A549 (cell line): ENCODE measurements around the gene ATP10D. TPM values are rescaled to one million over a fixed set of nuclear protein-coding genes. Genes with fewer than 3 reads are reported as not detected.

Experiments used
- ATAC-seq, 2 experiments: fragments of 200-7000 bp in 1 of 2; fragments of >200 bp in 1 of 2; cut with Nextera tagmentation in 1 of 2; cut with Tn5 transposase in 1 of 2; 3 replicates each; pipeline versions ENCODE4 v1.8.0 to v1.9.1; 2018 to 2020; ENCODE audit warnings: mild to moderate bottlenecking in 1 of 2, moderate library complexity in 1 of 2
- CTCF ChIA-PET: fragments of 300-600 bp; sonication (Branson Sonifier 250); formaldehyde crosslinking; extraction: SDS; loops from one replicate; lab custom pipeline; 2021; ENCODE audit warnings: antibody characterized with exemption, inconsistent platforms; lab: Yijun Ruan, JAX
- POLR2A ChIA-PET: fragments of 350-600 bp; formaldehyde crosslinking; extraction: SDS; loops from one replicate; lab custom pipeline; 2021; ENCODE audit warnings: antibody characterized with exemption, inconsistent platforms; lab: Yijun Ruan, JAX
- DNase-seq, 2 experiments: peaks; one replicate each; pipeline versions ENCODE4 v3.0.0 to v3.0.0-alpha.2; 2011 to 2016; ENCODE audit warnings: low read depth in 1 of 2, low spot score in 1 of 2
- FAIRE-seq: peaks from 2 replicates; lab custom pipeline; 2011; peaks lifted over from hg19 to GRCh38; lab: Jason Lieb, UNC
- H3K27ac ChIP-seq, 2 experiments: fragments of >200 bp; sonication (Bioruptor Twin); formaldehyde crosslinking; 3 replicates each; pipeline ENCODE4 v1.5.1; 2016 to 2017
- H3K4me1 ChIP-seq: fragments of >200 bp; sonication (Bioruptor Twin); formaldehyde crosslinking; 3 replicates; pipeline ENCODE4 v1.6.1; 2016
- H3K4me2 ChIP-seq: fragments of >200 bp; sonication (Bioruptor Twin); formaldehyde crosslinking; 3 replicates; pipeline ENCODE4 v1.6.1; 2016
- H3K4me3 ChIP-seq: fragments of >200 bp; sonication (Bioruptor Twin); formaldehyde crosslinking; 3 replicates; pipeline ENCODE4 v1.5.1; 2016
- H3K9me3 ChIP-seq: fragments of >200 bp; sonication (Bioruptor Twin); formaldehyde crosslinking; 3 replicates; pipeline ENCODE4 v1.6.1; 2016
- ATOH8 ChIP-seq: fragments of 250-450 bp; sonication (Bioruptor Pico); IDR thresholded peaks from 2 replicates; pipeline ENCODE4 v1.5.0; 2020; ENCODE audit warnings: low read depth, mild to moderate bottlenecking, moderate library complexity
- CBX2 ChIP-seq: fragments of 200-600 bp; sonication (generic); IDR thresholded peaks from 2 replicates; pipeline ENCODE4 v1.6.1; 2016; ENCODE audit warnings: low read depth, mild to moderate bottlenecking, borderline replicate concordance
- CBX8 ChIP-seq: fragments of 200-600 bp; sonication (generic); IDR thresholded peaks from 2 replicates; pipeline ENCODE4 v1.6.1; 2016
- CHD4 ChIP-seq: fragments of 200-600 bp; sonication (generic); IDR thresholded peaks from 2 replicates; pipeline ENCODE4 v1.6.1; 2016; ENCODE audit warnings: antibody characterized with exemption, mild to moderate bottlenecking, borderline replicate concordance
- EHMT2 ChIP-seq: fragments of 200-600 bp; sonication (generic); IDR thresholded peaks from 2 replicates; pipeline ENCODE4 v1.6.1; 2016; ENCODE audit warnings: antibody characterized with exemption, low read depth, mild to moderate bottlenecking, moderate library complexity
- ESRRA ChIP-seq: fragments of 150-350 bp; IDR thresholded peaks from 2 replicates; pipeline ENCODE4 v1.6.1; 2014; ENCODE audit warnings: mild to moderate bottlenecking, low read length, borderline replicate concordance
- FOSB ChIP-seq: fragments of 250-450 bp; sonication (Bioruptor Pico); IDR thresholded peaks from 2 replicates; pipeline ENCODE4 v1.5.0; 2020; ENCODE audit warnings: mild to moderate bottlenecking, moderate library complexity
- FOSL2 ChIP-seq, 2 experiments: fragments of 450-650 bp in 1 of 2; fragments of >200 bp in 1 of 2; sonication (Bioruptor Twin) in 1 of 2; formaldehyde crosslinking; IDR thresholded peaks; 2 replicates each; pipeline versions ENCODE4 v1.5.0 to v1.6.1; 2016 to 2020; ENCODE audit warnings: mild to moderate bottlenecking in 1 of 2, moderate library complexity in 1 of 2
- HEYL ChIP-seq: fragments of 250-450 bp; sonication (Bioruptor Pico); IDR thresholded peaks from 2 replicates; pipeline ENCODE4 v1.8.0; 2021; ENCODE audit warnings: mild to moderate bottlenecking, moderate library complexity
- HOXA7 ChIP-seq: fragments of 250-450 bp; sonication (Bioruptor Pico); IDR thresholded peaks from 2 replicates; pipeline ENCODE4 v1.5.0; 2020; ENCODE audit warnings: mild to moderate bottlenecking, moderate library complexity
- HOXB5 ChIP-seq: fragments of 250-450 bp; sonication (Bioruptor Pico); IDR thresholded peaks from 2 replicates; pipeline ENCODE4 v1.5.0; 2020; ENCODE audit warnings: mild to moderate bottlenecking, moderate library complexity
- JUNB ChIP-seq: fragments of >200 bp; sonication (Bioruptor Twin); formaldehyde crosslinking; IDR thresholded peaks from 2 replicates; pipeline ENCODE4 v1.6.1; 2016
- KDM1A ChIP-seq: fragments of 200-600 bp; sonication (generic); IDR thresholded peaks from 2 replicates; pipeline ENCODE4 v1.6.1; 2016; ENCODE audit warnings: low read depth, mild to moderate bottlenecking
- NFE2L2 ChIP-seq: fragments of 150-350 bp; conservative IDR thresholded peaks from 2 replicates; pipeline ENCODE4 v1.6.1; 2014; ENCODE audit warnings: low read length
- NPAS2 ChIP-seq: fragments of 250-450 bp; sonication (Bioruptor Pico); IDR thresholded peaks from 2 replicates; pipeline ENCODE4 v1.8.0; 2022; ENCODE audit warnings: mild to moderate bottlenecking, moderate library complexity, borderline replicate concordance
- NR3C1 ChIP-seq: fragments of >200 bp; sonication (Bioruptor Twin); formaldehyde crosslinking; IDR thresholded peaks from 3 replicates; pipeline ENCODE4 v1.6.1; 2017
- PBX3 ChIP-seq: IDR thresholded peaks from 2 replicates; pipeline ENCODE4 v1.6.1; 2012
- RARB ChIP-seq: fragments of 250-450 bp; sonication (Bioruptor Pico); IDR thresholded peaks from 2 replicates; pipeline ENCODE4 v1.8.0; 2021; ENCODE audit warnings: mild to moderate bottlenecking, moderate library complexity
- RFX5 ChIP-seq: fragments of 450-650 bp; IDR thresholded peaks from 2 replicates; pipeline ENCODE4 v1.7.1; 2014; ENCODE audit warnings: antibody characterized with exemption, mild to moderate bottlenecking, moderate library complexity
- RNF2 ChIP-seq: fragments of 200-600 bp; sonication (generic); IDR thresholded peaks from 2 replicates; pipeline ENCODE4 v1.6.1; 2016; ENCODE audit warnings: low read depth, mild to moderate bottlenecking, antibody characterized with exemption, moderate library complexity, borderline replicate concordance
- SREBF2 ChIP-seq: fragments of 450-650 bp; IDR thresholded peaks from 2 replicates; pipeline ENCODE4 v1.6.1; 2014; ENCODE audit warnings: mild to moderate bottlenecking, moderate library complexity
- TFCP2L1 ChIP-seq: fragments of 250-450 bp; sonication (Bioruptor Pico); IDR thresholded peaks from 2 replicates; pipeline ENCODE4 v1.5.0; 2021; ENCODE audit warnings: mild to moderate bottlenecking
- ZFP36 ChIP-seq: fragments of 450-650 bp; IDR thresholded peaks from 2 replicates; pipeline ENCODE4 v1.6.1; 2014; ENCODE audit warnings: borderline replicate concordance; ENCODE audit not compliant: partially characterized antibody
- ZNF302 ChIP-seq: fragments of 250-450 bp; sonication (Bioruptor Pico); IDR thresholded peaks from 2 replicates; pipeline ENCODE4 v1.9.0; 2021; ENCODE audit warnings: inconsistent platforms, mild to moderate bottlenecking, moderate library complexity
- ZSCAN20 ChIP-seq: fragments of 250-450 bp; sonication (Bioruptor Pico); IDR thresholded peaks from 2 replicates; pipeline ENCODE4 v1.8.0; 2022; ENCODE audit warnings: mild to moderate bottlenecking, moderate library complexity
- WGBS: methylation state at CpG from one replicate; pipeline ENCODE4 v1.1.6; 2017; ENCODE audit errors: missing lambda C conversion rate; 5-methylcytosine and 5-hydroxymethylcytosine counted together
- polyA plus RNA-seq, 4 experiments: library from polyadenylated mRNA; depleted of rRNA in 3 of 4; stranded (reverse); fragments of >200 nt; fragmentation: RNase III in 1 of 4; extraction: RNeasy Plus Mini Kit Qiagen cat#74134 plus additional on column Dnase treatment in 1 of 4; gene quantifications; 2 replicates in 3 of 4; 3 replicates in 1 of 4; pipeline ENCODE4 v1.2.3, GENCODE V29; 2011 to 2017

Gene ATP10D
- polyA plus RNA-seq, 2 of the 4 experiments (the other 2 are of a cell fraction), result 2.7 to 6.8 TPM

- no peaks in the 10 kb centered on the region for H3K4me1 ChIP-seq
- WGBS, result 54% methylated on average over 6 of the region's 6 CpGs
- ATAC-seq (no peak), FAIRE-seq (no peak), DNase-seq (no peak)
- H3K4me2 ChIP-seq, result no peak overlapping the region
- no peak overlapping the region for H3K27ac ChIP-seq
- TF ChIP-seq KDM1A (no peak), HOXA7 (CRISPR knock-in tag) (no peak), CBX2 (no peak), FOSB (no peak), PBX3 (no peak), JUNB (no peak), RFX5 (no peak), CBX8 (no peak), NR3C1 (no peak), CHD4 (no peak), HOXB5 (CRISPR knock-in tag) (no peak), RARB (no peak), ESRRA (no peak), SREBF2 (no peak), ATOH8 (CRISPR knock-in tag) (no peak), FOSL2 (IDR thresholded peaks at IDR 0.05) (no peak), FOSL2 (CRISPR knock-in tag; IDR thresholded peaks at IDR 0.05) (no peak), ZSCAN20 (CRISPR knock-in tag) (no peak)
- H3K4me3 ChIP-seq, result no peak overlapping the region
- CTCF ChIA-PET, result no interaction called here
- H3K9me3 ChIP-seq, result no peaks in the 10 kb centered on the region
- POLR2A ChIA-PET, result no interaction called here
Observed at GRCh38 chr4:47468706-47469365, 16.2 kb upstream of the ATP10D start.

- H3K27ac ChIP-seq, result no peak overlapping the region
- ChIA-PET POLR2A (no interaction called here), CTCF (no interaction called here)
- H3K9me3 ChIP-seq, result no peaks in the 10 kb centered on the region
- ATAC-seq (no peak), DNase-seq (no peak), FAIRE-seq (no peak)
- H3K4me1 ChIP-seq, result no peaks in the 10 kb centered on the region
- 42% methylated on average over 3 of the region's 3 CpGs for WGBS
- TF ChIP-seq RNF2, result no peak
- TF ChIP-seq KDM1A, result no peak
- no peak for TF ChIP-seq ZFP36
- TF ChIP-seq NFE2L2, result no peak
- no peak for TF ChIP-seq CBX8
- TF ChIP-seq EHMT2, result no peak
- TF ChIP-seq HEYL, result no peak
- TF ChIP-seq FOSB, result no peak
- no peak for TF ChIP-seq ZNF302 (CRISPR knock-in tag)
- TF ChIP-seq NPAS2 (CRISPR knock-in tag), result no peak
- no peak for TF ChIP-seq TFCP2L1 (CRISPR knock-in tag)
- no peak overlapping the region for H3K4me3 ChIP-seq
- no peak overlapping the region for H3K4me2 ChIP-seq
Observed at GRCh38 chr4:47469951-47470350, 15.1 kb upstream of the ATP10D start.

- TF ChIP-seq RFX5 (no peak), NPAS2 (CRISPR knock-in tag) (no peak)
- ChIA-PET POLR2A (no interaction called here), CTCF (no interaction called here)
- Histone ChIP-seq H3K4me2 (no peak overlapping the region), H3K27ac (no peak overlapping the region), H3K9me3 (no peaks in the 10 kb centered on the region), H3K4me1 (no peaks in the 10 kb centered on the region), H3K4me3 (no peak overlapping the region)
- DNase-seq, result no peak
- ATAC-seq, result no peak
- no peak for FAIRE-seq
- WGBS, result 60% methylated on average over 4 of the region's 4 CpGs
Observed at GRCh38 chr4:47471064-47471463, 14.0 kb upstream of the ATP10D start.
